Vagina (tissue), 2 donors: ENCODE data around the gene NOSIP. TPM values are rescaled to one million over a fixed set of nuclear protein-coding genes. Genes with fewer than 3 reads are reported as not detected.

Experiments used
- DNase-seq, 2 donors: peaks; one replicate each; pipeline ENCODE4 v3.0.0-alpha.2; 2017; ENCODE audit errors: extremely low spot score in 2 of 2
- H3K27ac ChIP-seq: fragments of 200-600 bp; sonication (generic); one replicate; pipeline ENCODE4 v1.5.1; 2019
- H3K27me3 ChIP-seq: fragments of 200-600 bp; sonication (generic); one replicate; pipeline ENCODE4 v1.5.1; 2019
- H3K36me3 ChIP-seq, 2 donors: fragments of 200-600 bp; sonication (generic); one replicate each; pipeline ENCODE4 v1.5.1; 2017 to 2019
- H3K4me1 ChIP-seq: fragments of 200-600 bp; sonication (generic); one replicate; pipeline ENCODE4 v1.5.1; 2019
- H3K4me3 ChIP-seq, 2 donors: fragments of 200-600 bp; sonication (generic); 1 replicate in 1 of 2; 2 replicates in 1 of 2; pipeline ENCODE4 v1.5.1; 2016 to 2019
- H3K9me3 ChIP-seq: fragments of 200-600 bp; sonication (generic); one replicate; pipeline ENCODE4 v1.5.1; 2019
- POLR2A ChIP-seq, 2 donors: fragments of 450-650 bp; IDR thresholded peaks; one replicate each; pipeline ENCODE4 v1.6.1; 2017; ENCODE audit warnings: antibody characterized with exemption in 2 of 2, mild to moderate bottlenecking in 2 of 2, moderate library complexity in 2 of 2
- POLR2AphosphoS5 ChIP-seq, 2 donors: sonication (generic); formaldehyde crosslinking; IDR thresholded peaks; one replicate each; pipeline ENCODE4 v1.9.0; 2017; ENCODE audit warnings: antibody characterized with exemption in 2 of 2, mild to moderate bottlenecking in 2 of 2, low read depth in 1 of 2; ENCODE audit not compliant: insufficient read depth in 1 of 2
- intact Hi-C: fragments of 100-400 bp; cut with DNase I; formaldehyde crosslinking; loops from one replicate; pipeline ENCODE4 v1.15.1; 2023
- total RNA-seq: library from RNA; depleted of rRNA; stranded (reverse); fragments of >200 nt; gene quantifications from one replicate; pipeline ENCODE4 v1.2.3, GENCODE V29; 2016
- TF ChIP-seq, protein P1 (sequence below), 3 experiments: fragments of 450-650 bp in 2 of 3; fragments of 200-600 bp in 1 of 3; sonication (generic) in 1 of 3; IDR thresholded peaks; one replicate each; pipeline ENCODE4 v1.5.1; 2017 to 2019; ENCODE audit warnings: antibody characterized with exemption in 3 of 3, mild to moderate bottlenecking in 2 of 3, moderate library complexity in 2 of 3

NOSIP gene
- total RNA-seq, 1 donor from 2014 or later, result 72.2 TPM

GRCh38 chr19:49581007-49581508 is 702 bp upstream of the NOSIP start, which contains the start of gene PRRG2:
Gene PRRG2 (plus strand): TSS chr19:49581316. CDS start chr19:49583220, 1,904 bp downstream.
- Histone ChIP-seq H3K4me3 (peak within 1 kb of the TSS; percentile 77 to 83), H3K4me1 (peaks cover 17% of the 10 kb centered on the region), H3K9me3 (no peaks in the 10 kb centered on the region), H3K27ac (peak within 1 kb of the TSS; percentile 81), H3K36me3 (peaks cover 0 to 4% of the 10 kb centered on the region in 2 donors), H3K27me3 (no peaks in the 10 kb centered on the region)
- TF ChIP-seq POLR2AphosphoS5 (IDR thresholded peaks at IDR 0.05; ENCODE audit: insufficient read depth in 1 of 2, low read depth in 1 of 2) (no peak), POLR2A (IDR thresholded peaks at IDR 0.05) (no peak)
- TF ChIP-seq, protein P1, sequence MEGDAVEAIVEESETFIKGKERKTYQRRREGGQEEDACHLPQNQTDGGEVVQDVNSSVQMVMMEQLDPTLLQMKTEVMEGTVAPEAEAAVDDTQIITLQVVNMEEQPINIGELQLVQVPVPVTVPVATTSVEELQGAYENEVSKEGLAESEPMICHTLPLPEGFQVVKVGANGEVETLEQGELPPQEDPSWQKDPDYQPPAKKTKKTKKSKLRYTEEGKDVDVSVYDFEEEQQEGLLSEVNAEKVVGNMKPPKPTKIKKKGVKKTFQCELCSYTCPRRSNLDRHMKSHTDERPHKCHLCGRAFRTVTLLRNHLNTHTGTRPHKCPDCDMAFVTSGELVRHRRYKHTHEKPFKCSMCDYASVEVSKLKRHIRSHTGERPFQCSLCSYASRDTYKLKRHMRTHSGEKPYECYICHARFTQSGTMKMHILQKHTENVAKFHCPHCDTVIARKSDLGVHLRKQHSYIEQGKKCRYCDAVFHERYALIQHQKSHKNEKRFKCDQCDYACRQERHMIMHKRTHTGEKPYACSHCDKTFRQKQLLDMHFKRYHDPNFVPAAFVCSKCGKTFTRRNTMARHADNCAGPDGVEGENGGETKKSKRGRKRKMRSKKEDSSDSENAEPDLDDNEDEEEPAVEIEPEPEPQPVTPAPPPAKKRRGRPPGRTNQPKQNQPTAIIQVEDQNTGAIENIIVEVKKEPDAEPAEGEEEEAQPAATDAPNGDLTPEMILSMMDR (IDR thresholded peaks at IDR 0.05), result no peak
- DNase-seq, result no peak
- intact Hi-C loops, result no loop called here

GRCh38 chr19:49579947-49580263 is 451 bp downstream of the NOSIP start:
- DNase-seq, result no peak
- peaks cover 17% of the 10 kb centered on the region for H3K4me1 ChIP-seq
- peak overlapping the region; percentile 77 to 83 for H3K4me3 ChIP-seq
- H3K27ac ChIP-seq, result peak overlapping the region; percentile 81
- intact Hi-C loops, result no loop called here
- H3K9me3 ChIP-seq, result no peaks in the 10 kb centered on the region
- H3K27me3 ChIP-seq, result no peaks in the 10 kb centered on the region
- TF ChIP-seq POLR2A (IDR thresholded peaks at IDR 0.05) (no peak), POLR2AphosphoS5 (IDR thresholded peaks at IDR 0.05; ENCODE audit: insufficient read depth in 1 of 2, low read depth in 1 of 2) (no peak)
- TF ChIP-seq, protein P1 (IDR thresholded peaks at IDR 0.05), result no peak
- peaks cover 0 to 15% of the 10 kb centered on the region in 2 donors for H3K36me3 ChIP-seq

DNA sequence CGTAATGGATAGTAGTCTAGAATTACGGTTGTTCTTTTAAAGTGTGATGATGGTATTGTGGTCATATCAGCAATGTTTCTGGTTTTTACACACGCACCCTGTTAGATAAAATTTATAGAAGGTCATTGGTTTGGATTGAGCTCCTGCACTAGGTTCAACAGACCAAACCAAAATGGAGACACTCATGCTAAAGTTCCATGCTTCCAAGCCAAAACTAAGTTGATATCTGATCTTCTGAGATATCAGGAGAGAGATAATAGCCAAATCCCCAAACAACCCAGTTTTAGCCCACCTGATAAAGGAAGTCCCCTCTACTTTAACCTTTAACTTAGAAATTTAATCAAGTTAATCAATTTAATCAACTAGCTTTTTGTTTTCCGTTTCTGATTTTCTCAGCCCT is 1.2 kb downstream of the NOSIP start:
- TF ChIP-seq POLR2AphosphoS5 (IDR thresholded peaks at IDR 0.05; ENCODE audit: insufficient read depth in 1 of 2, low read depth in 1 of 2) (no peak), POLR2A (IDR thresholded peaks at IDR 0.05) (no peak)
- TF ChIP-seq, protein P1 (IDR thresholded peaks at IDR 0.05), result no peak
- H3K36me3 ChIP-seq, result peaks cover 0 to 16% of the 10 kb centered on the region in 2 donors
- no peaks in the 10 kb centered on the region for H3K9me3 ChIP-seq
- no peak overlapping the region for H3K27ac ChIP-seq
- intact Hi-C loops, result no loop called here
- no peaks in the 10 kb centered on the region for H3K27me3 ChIP-seq
- peaks cover 17% of the 10 kb centered on the region for H3K4me1 ChIP-seq
- H3K4me3 ChIP-seq, result peak overlapping the region; percentile 77 to 83
- DNase-seq, result no peak

DNA sequence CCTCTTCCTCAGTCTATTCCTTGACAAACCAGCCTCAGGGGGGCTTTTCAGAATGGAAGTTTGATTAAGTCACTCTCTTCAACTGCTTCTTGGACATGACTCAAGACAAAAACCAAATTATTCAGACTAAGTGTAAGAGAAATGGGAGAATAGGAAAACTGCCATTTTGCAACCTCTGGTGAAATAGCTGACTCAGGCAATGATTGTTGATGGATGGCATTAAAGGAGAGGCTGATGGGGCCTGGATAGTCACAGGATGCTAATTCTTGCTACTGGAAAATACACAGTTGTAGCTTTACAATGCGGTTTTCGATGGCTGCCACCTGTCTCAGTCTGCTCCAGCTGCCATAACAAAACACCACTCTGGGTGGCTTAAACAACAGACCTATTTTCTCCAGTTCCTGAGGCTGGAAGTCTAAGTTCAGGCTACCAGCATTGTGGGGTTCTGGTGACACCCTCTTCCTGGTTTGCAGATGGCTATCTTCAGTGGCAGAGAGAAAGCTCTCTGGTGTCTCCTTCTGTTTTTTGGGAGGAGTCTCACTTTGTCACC is 6.1 kb downstream of the NOSIP start:
- no peak for DNase-seq
- peaks cover 0 to 16% of the 10 kb centered on the region in 2 donors for H3K36me3 ChIP-seq
- no peak overlapping the region for H3K4me3 ChIP-seq
- H3K27me3 ChIP-seq, result no peaks in the 10 kb centered on the region
- H3K4me1 ChIP-seq, result peaks cover 23% of the 10 kb centered on the region
- TF ChIP-seq POLR2AphosphoS5 (IDR thresholded peaks at IDR 0.05; ENCODE audit: insufficient read depth in 1 of 2, low read depth in 1 of 2), result no peak
- TF ChIP-seq, protein P1 (IDR thresholded peaks at IDR 0.05), result no peak
- TF ChIP-seq POLR2A (IDR thresholded peaks at IDR 0.05), result no peak
- no peak overlapping the region for H3K27ac ChIP-seq
- intact Hi-C loops, result no loop called here
- H3K9me3 ChIP-seq, result no peaks in the 10 kb centered on the region

DNA sequence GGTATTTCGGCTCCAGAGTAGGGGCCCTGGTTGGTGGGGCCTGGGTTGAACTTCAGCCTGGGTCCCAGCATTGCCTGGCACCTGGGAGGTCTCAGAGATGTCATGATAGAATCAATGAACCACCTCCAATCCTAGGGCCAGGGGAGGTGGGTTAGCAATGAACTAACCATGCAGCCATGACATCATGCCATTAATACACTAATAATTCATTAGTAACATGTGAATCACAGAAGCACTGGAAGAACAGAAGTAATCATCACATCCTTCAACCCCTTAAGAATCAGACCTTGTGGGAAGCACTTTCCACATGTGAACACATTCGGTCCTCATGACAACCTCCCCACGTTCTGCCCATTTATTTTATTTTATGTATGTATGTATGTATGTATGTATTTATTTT is 6.9 kb downstream of the NOSIP start:
- Histone ChIP-seq H3K9me3 (no peaks in the 10 kb centered on the region), H3K27ac (no peak overlapping the region), H3K4me1 (peaks cover 19% of the 10 kb centered on the region), H3K36me3 (peaks cover 0 to 16% of the 10 kb centered on the region in 2 donors), H3K27me3 (no peaks in the 10 kb centered on the region), H3K4me3 (no peak overlapping the region)
- no peak for TF ChIP-seq POLR2A (IDR thresholded peaks at IDR 0.05)
- TF ChIP-seq, protein P1 (IDR thresholded peaks at IDR 0.05), result no peak
- TF ChIP-seq POLR2AphosphoS5 (IDR thresholded peaks at IDR 0.05; ENCODE audit: insufficient read depth in 1 of 2, low read depth in 1 of 2), result no peak
- DNase-seq, result no peak
- intact Hi-C loops, result no loop called here
